Measurements from ENCODE around the gene IRGM.

- no peak for TF ChIP-seq CTCF (IDR thresholded peaks at IDR 0.05)
- TF ChIP-seq ZFX (IDR thresholded peaks at IDR 0.05; ENCODE audit: borderline replicate concordance) = no peak
Observed at GRCh38 chr5:150804388-150804787, 41.9 kb upstream of the IRGM start.

Data from 22Rv1 (cell line).